ENCODE measurements around the gene FBXO34. TPM values are rescaled to one million over a fixed set of nuclear protein-coding genes. Genes with fewer than 3 reads are reported as not detected.
"Not testable (repeated sequence)": the region's sequence is repeated elsewhere in the genome, so short reads cannot be mapped to it uniquely, and the experiment has no call there.

FBXO34 gene
- total RNA-seq, 2 experiments from 2014 or later: 18.5 to 18.9 TPM

DNA sequence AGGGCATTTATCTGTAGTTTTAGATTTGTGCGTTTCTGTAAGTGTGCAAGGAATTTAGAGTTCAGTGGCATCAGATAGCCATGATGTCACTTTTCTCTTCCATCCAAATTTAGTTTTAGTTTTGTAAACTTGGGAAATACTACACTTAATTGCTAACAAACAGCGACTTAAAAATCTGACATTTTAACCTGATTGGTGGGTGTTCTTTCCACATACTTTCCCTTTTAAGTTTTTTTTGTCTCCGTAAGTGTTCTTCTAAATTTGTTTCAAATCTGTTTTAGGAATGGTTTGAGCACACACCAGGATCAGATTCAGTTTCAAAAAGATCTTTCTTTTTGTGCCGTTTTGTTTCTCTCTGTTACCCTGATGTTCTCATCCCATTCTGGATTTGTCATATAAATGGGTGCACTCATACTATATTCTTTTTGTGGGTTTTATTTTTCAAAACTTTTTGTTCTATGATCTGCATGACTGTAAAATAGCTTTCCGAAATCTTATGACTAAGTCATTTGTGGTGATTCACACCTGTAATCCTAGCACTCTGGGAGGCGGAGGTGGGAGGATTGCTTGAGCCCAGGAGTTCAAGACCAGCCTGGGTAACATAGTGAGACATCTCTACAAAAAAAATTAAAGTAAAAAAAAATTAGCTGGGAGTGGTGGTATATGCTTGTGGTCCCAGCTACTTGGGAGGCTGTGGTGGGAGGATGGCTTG is 58.9 kb downstream of the FBXO34 start:
- CTCF ChIA-PET: interaction anchor here (0.5 to 2.0 kb wide), 7 partner anchors 10 to 138 kb away, joined by 3 to 7 read pairs (median 4); no protein-coding TSS in a partner anchor
- intact Hi-C loops (cut with DNase I, micrococcal nuclease): loop anchor here (1.0 to 5.0 kb wide), 8 partner anchors 9 to 59 kb away; partner anchors contain the start of gene FBXO34 (in 1 of the 2)
- ATAC-seq (peak; percentile 76), DNase-seq (peak; percentile 77)
- Mint-ChIP-seq H3K9me3 (ENCODE audit: low read depth) (peaks cover 1% of the 10 kb centered on the region), H3K36me3 (ENCODE audit: low read depth) (peaks cover 12% of the 10 kb centered on the region), H3K27me3 (no peaks in the 10 kb centered on the region), H3K4me3 (peak overlapping the region; percentile 10), H3K27ac (peak overlapping the region; percentile 89), H3K4me1 (peaks cover 82% of the 10 kb centered on the region)
- POLR2A ChIA-PET: interaction anchor here (0.6 to 1.1 kb wide), 6 partner anchors 10 to 56 kb away, joined by 4 to 10 read pairs (median 5); no protein-coding TSS in a partner anchor

DNA sequence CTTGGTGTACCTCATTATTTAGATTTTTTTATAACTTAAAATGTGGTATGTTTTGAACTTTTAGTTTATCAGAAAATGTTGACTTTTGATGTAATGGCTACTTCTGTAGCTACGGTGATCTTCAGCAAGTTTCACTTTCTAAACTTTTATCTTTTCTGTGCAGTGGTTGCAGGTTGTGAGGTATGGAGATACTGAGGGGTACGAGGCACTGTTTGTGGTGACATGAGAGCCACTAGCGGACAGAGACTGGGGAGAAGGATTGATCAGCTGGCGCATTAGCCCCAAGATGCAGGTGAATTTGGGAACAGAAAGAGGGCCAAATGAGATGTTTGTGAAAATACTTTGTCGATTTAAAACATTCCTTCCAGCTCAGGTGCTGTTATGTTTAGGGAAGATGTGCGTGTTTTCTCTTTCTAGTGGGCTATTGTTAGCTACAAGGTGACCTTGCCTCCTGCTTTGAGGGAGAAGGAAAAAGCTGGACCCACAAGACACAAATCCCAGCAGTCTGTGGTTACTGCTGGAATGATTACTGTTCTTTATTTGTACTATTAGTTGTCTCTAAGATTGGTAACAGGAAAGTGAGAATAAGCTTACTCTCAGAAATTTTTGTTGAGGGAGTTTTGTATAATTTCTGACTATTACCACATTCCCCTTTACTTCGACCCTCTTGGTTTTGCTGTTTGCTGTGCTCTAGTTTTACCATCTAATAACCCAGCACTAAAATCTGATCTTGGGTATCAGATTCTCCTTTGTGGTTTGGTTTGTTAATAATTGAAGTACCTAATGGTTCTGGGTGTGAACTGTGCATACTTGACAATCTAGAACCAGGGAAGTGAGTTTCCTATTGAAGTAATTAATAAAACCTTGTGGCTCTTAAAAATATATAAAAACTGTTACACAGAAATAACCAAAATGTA is 61.7 kb downstream of the FBXO34 start:
- ATAC-seq: no peak
- CTCF ChIA-PET: interaction anchor here (0.7 to 2.4 kb wide), 14 partner anchors 10 to 242 kb away, joined by 3 to 10 read pairs (median 4); no protein-coding TSS in a partner anchor
- intact Hi-C loops (cut with DNase I, micrococcal nuclease): loop anchor here in 1 of 2 experiments (2.0 to 5.0 kb wide), 4 partner anchors 16 to 60 kb away; no protein-coding TSS in a partner anchor
- no peaks in the 10 kb centered on the region for H3K27me3 Mint-ChIP-seq
- POLR2A ChIA-PET: interaction anchor here (0.7 kb wide), 1 partner anchor 29 kb away, joined by 3 read pairs; no protein-coding TSS in a partner anchor
- DNase-seq: peak; percentile 32
- H3K4me1 Mint-ChIP-seq: peaks cover 82% of the 10 kb centered on the region
- peaks cover 1% of the 10 kb centered on the region for H3K9me3 Mint-ChIP-seq (ENCODE audit: low read depth)
- H3K4me3 Mint-ChIP-seq: peak overlapping the region; percentile 49
- H3K27ac Mint-ChIP-seq: peak overlapping the region; percentile 69
- H3K36me3 Mint-ChIP-seq (ENCODE audit: low read depth): peaks cover 8% of the 10 kb centered on the region

GRCh38 chr14:55333711-55334485 is 62.7 kb downstream of the FBXO34 start:
- Mint-ChIP-seq H3K27ac (peak overlapping the region; percentile 69), H3K4me1 (peaks cover 85% of the 10 kb centered on the region), H3K36me3 (ENCODE audit: low read depth) (peaks cover 8% of the 10 kb centered on the region), H3K4me3 (peak overlapping the region; percentile 16), H3K9me3 (ENCODE audit: low read depth) (peaks cover 1% of the 10 kb centered on the region), H3K27me3 (no peaks in the 10 kb centered on the region)
- peak; percentile 31 for ATAC-seq
- intact Hi-C loops (cut with DNase I, micrococcal nuclease): loop anchor here in 1 of 2 experiments (2.0 to 5.0 kb wide), 4 partner anchors 15 to 61 kb away; no protein-coding TSS in a partner anchor
- ChIA-PET CTCF (interaction anchor here (0.6 to 2.4 kb wide), 8 partner anchors 13 to 122 kb away, joined by 3 to 8 read pairs (median 4); no protein-coding TSS in a partner anchor), POLR2A (no interaction called here)
- no peak for DNase-seq

DNA sequence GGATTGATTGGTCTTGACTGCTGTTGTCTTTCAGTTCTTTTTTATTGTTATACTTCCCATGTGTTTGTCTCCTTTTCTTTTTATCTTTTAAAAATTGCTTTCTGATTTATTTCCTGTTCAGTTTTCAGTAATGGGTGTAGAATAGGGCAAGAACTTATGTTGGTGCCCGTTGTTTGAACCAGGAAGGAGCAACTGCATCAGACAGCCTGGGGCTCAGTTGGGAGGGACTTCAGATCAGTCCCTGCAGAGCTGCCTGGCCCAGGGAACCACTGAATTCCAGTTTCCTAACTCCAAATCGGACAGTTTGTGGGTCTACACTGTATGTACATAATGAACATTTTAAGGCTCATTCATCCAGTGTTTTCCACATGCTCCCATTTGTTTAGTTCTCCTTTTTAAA is 64.9 kb downstream of the FBXO34 start:
- H3K27me3 Mint-ChIP-seq: no peaks in the 10 kb centered on the region
- no peak for ATAC-seq
- CTCF ChIA-PET: interaction anchor here (0.6 kb wide), 1 partner anchor 87 kb away, joined by 3 read pairs; no protein-coding TSS in a partner anchor
- H3K9me3 Mint-ChIP-seq (ENCODE audit: low read depth): peaks cover 1% of the 10 kb centered on the region
- peaks cover 84% of the 10 kb centered on the region for H3K4me1 Mint-ChIP-seq
- H3K27ac Mint-ChIP-seq: peak overlapping the region; percentile 27
- POLR2A ChIA-PET: no interaction called here
- intact Hi-C loops (cut with DNase I, micrococcal nuclease): no loop called here
- peaks cover 10% of the 10 kb centered on the region for H3K36me3 Mint-ChIP-seq (ENCODE audit: low read depth)
- no peak overlapping the region for H3K4me3 Mint-ChIP-seq
- DNase-seq: peak; percentile 32

DNA sequence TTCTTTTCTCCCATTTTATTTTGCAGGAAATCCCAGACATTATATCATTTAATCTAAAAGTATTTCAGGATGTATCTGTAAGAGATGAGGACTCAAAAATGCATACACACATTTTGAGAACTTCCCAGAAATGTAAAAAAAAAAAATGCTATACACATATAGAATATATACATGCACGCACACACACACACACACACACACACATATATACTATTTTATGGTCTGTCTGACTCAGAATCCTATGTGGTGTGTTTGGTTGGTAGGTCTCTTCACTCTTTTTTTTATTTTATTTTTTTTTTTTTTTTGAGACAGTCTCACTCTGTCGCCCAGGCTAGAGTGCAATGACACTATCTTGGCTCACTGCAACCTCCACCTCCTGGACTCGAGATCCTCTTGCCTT is 65.5 kb downstream of the FBXO34 start:
- peaks cover 88% of the 10 kb centered on the region for H3K4me1 Mint-ChIP-seq
- no peak overlapping the region for H3K4me3 Mint-ChIP-seq
- intact Hi-C loops (cut with DNase I, micrococcal nuclease): loop anchor here in 1 of 2 experiments (1.0 kb wide), 1 partner anchor 65 kb away; the partner anchor contains the start of gene FBXO34
- ATAC-seq (peak; percentile 3), DNase-seq (no peak)
- peaks cover 1% of the 10 kb centered on the region for H3K9me3 Mint-ChIP-seq (ENCODE audit: low read depth)
- CTCF ChIA-PET: interaction anchor here (0.6 to 2.3 kb wide), 2 partner anchors 18 to 86 kb away, joined by 3 to 13 read pairs; no protein-coding TSS in a partner anchor
- no peaks in the 10 kb centered on the region for H3K27me3 Mint-ChIP-seq
- POLR2A ChIA-PET: no interaction called here
- H3K27ac Mint-ChIP-seq: no peak overlapping the region
- H3K36me3 Mint-ChIP-seq (ENCODE audit: low read depth): peaks cover 10% of the 10 kb centered on the region

DNA sequence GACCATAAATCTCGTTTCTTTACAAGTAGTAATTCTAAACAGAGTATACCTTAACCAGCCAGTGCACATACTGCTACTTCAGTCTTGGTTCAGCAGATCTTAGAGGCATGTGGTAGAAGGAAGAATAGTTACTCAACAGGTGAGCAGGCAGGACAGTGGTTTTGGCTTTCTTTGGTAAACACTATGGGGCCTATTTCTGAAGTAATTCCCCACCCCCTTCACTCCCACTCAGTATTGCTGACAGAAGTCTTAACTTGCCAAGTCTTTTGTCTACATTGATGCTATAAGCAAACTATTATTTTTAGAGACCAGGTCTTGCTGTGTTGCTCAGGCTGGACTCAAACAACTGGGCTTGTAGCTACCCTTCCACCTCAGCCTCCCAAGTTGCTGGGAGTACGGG is 68.5 kb downstream of the FBXO34 start:
- Mint-ChIP-seq H3K4me1 (peaks cover 78% of the 10 kb centered on the region), H3K27ac (peak overlapping the region; percentile 29), H3K36me3 (ENCODE audit: low read depth) (peaks cover 3% of the 10 kb centered on the region), H3K27me3 (no peaks in the 10 kb centered on the region), H3K9me3 (ENCODE audit: low read depth) (no peaks in the 10 kb centered on the region), H3K4me3 (no peak overlapping the region)
- ChIA-PET CTCF (interaction anchor here (0.6 to 1.5 kb wide), 6 partner anchors 9 to 96 kb away, joined by 3 to 6 read pairs (median 4); no protein-coding TSS in a partner anchor), POLR2A (interaction anchor here (0.8 kb wide), 1 partner anchor 10 kb away, joined by 5 read pairs; no protein-coding TSS in a partner anchor)
- ATAC-seq (peak; percentile 53), DNase-seq (peak; percentile 61)
- intact Hi-C loops (cut with DNase I, micrococcal nuclease): loop anchor here in 1 of 2 experiments (1.0 to 2.0 kb wide), 2 partner anchors 9 to 33 kb away; no protein-coding TSS in a partner anchor

- Mint-ChIP-seq H3K36me3 (ENCODE audit: low read depth) (peaks cover 2% of the 10 kb centered on the region), H3K9me3 (ENCODE audit: low read depth) (no peaks in the 10 kb centered on the region), H3K4me3 (no peak overlapping the region), H3K4me1 (peaks cover 73% of the 10 kb centered on the region), H3K27me3 (no peaks in the 10 kb centered on the region), H3K27ac (peak overlapping the region; percentile 42)
- POLR2A ChIA-PET: no interaction called here
- CTCF ChIA-PET: interaction anchor here (0.6 to 1.5 kb wide), 4 partner anchors 10 to 97 kb away, joined by 3 to 6 read pairs (median 4); no protein-coding TSS in a partner anchor
- intact Hi-C loops (cut with DNase I, micrococcal nuclease): no loop called here
- ATAC-seq (no peak), DNase-seq (no peak)
Observed at GRCh38 chr14:55340482-55340881, 69.3 kb downstream of the FBXO34 start.

- Mint-ChIP-seq H3K4me3 (no peak overlapping the region), H3K9me3 (ENCODE audit: low read depth) (no peaks in the 10 kb centered on the region), H3K27ac (no peak overlapping the region), H3K4me1 (peaks cover 71% of the 10 kb centered on the region), H3K27me3 (no peaks in the 10 kb centered on the region), H3K36me3 (ENCODE audit: low read depth) (peaks cover 2% of the 10 kb centered on the region)
- ATAC-seq (no peak), DNase-seq (no peak)
- intact Hi-C loops (cut with DNase I, micrococcal nuclease): no loop called here
- ChIA-PET CTCF (interaction anchor here (1.2 to 1.9 kb wide), 2 partner anchors 12 to 15 kb away, joined by 3 to 7 read pairs; no protein-coding TSS in a partner anchor), POLR2A (no interaction called here)
Observed at GRCh38 chr14:55341781-55342180, 70.6 kb downstream of the FBXO34 start.

GRCh38 chr14:55344582-55345163 is 73.5 kb downstream of the FBXO34 start:
- H3K27me3 Mint-ChIP-seq; H3K36me3 Mint-ChIP-seq (ENCODE audit: low read depth); H3K4me3 Mint-ChIP-seq; ATAC-seq; CTCF ChIA-PET; intact Hi-C loops (cut with DNase I, micrococcal nuclease); POLR2A ChIA-PET; DNase-seq; H3K27ac Mint-ChIP-seq; H3K9me3 Mint-ChIP-seq (ENCODE audit: low read depth): not testable (repeated sequence)
- H3K4me1 Mint-ChIP-seq: peaks cover 63% of the 10 kb centered on the region

DNA sequence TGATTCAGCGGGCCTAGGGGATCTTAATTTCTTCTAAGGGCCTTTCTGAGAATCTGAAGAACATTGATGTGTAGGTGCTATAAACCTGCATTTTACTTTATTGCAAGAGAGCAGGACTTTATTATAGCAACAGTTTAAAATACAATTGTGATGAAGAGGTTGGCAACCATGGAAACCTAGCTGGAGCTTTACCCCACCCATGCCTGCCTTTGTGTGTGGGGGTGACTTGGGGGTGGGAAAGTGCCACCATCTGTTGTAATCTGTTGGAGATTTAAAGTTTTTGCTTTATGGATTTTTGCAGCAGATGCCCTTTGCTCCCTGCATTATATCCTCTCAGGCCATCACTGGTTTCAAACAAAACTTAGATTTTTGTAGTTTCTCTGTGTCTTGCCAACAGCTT is 75.8 kb downstream of the FBXO34 start:
- Mint-ChIP-seq H3K4me3 (no peak overlapping the region), H3K9me3 (ENCODE audit: low read depth) (no peaks in the 10 kb centered on the region), H3K27ac (no peak overlapping the region), H3K36me3 (ENCODE audit: low read depth) (peaks cover 11% of the 10 kb centered on the region), H3K27me3 (no peaks in the 10 kb centered on the region), H3K4me1 (peaks cover 42% of the 10 kb centered on the region)
- ChIA-PET POLR2A (no interaction called here), CTCF (interaction anchor here (0.7 to 1.7 kb wide), 7 partner anchors 7 to 135 kb away, joined by 3 to 8 read pairs (median 3); no protein-coding TSS in a partner anchor)
- DNase-seq (no peak), ATAC-seq (no peak)
- intact Hi-C loops (cut with DNase I, micrococcal nuclease): no loop called here

Measured in activated CD4-positive, alpha-beta T cell treated with anti-CD3 and anti-CD28 coated beads for 36 hours (primary cell).